HepG2 (cell line): ENCODE results near the gene FAM171A2. TPM values are rescaled to one million over a fixed set of nuclear protein-coding genes. Genes with fewer than 3 reads are reported as not detected.

ENCODE experiments used
- AHDC1 ChIP-seq: sonication (generic); formaldehyde crosslinking; IDR thresholded peaks from 2 replicates; pipeline ENCODE4 v1.5.1; 2020; ENCODE audit warnings: mild to moderate bottlenecking, missing genetic modification reagents, borderline replicate concordance
- ARNT2 ChIP-seq: sonication (generic); formaldehyde crosslinking; IDR thresholded peaks from 2 replicates; pipeline ENCODE4 v1.8.0; 2022; ENCODE audit warnings: mild to moderate bottlenecking, low read depth, missing genetic modification reagents, moderate library complexity
- DR1 ChIP-seq: sonication (generic); formaldehyde crosslinking; IDR thresholded peaks from 2 replicates; pipeline ENCODE4 v1.8.0; 2021; ENCODE audit warnings: mild to moderate bottlenecking, missing genetic modification reagents, inconsistent platforms
- DRAP1 ChIP-seq: IDR thresholded peaks from 2 replicates; pipeline ENCODE4 v1.6.1; 2016; ENCODE audit warnings: missing genetic modification reagents, missing compliant biosample characterization
- FOXA3 ChIP-seq: IDR thresholded peaks from 2 replicates; pipeline ENCODE4 v1.6.1; 2016; ENCODE audit warnings: missing genetic modification reagents, missing compliant biosample characterization
- FOXP1 ChIP-seq, 2 experiments: fragments of 450-650 bp in 1 of 2; IDR thresholded peaks; 2 replicates each; pipeline ENCODE4 v1.6.1; 2017 to 2018; ENCODE audit warnings: antibody characterized with exemption in 1 of 2
- GATAD2A ChIP-seq: IDR thresholded peaks from 2 replicates; pipeline ENCODE4 v1.6.1; 2016
- HMGXB4 ChIP-seq, 2 experiments: sonication (generic) in 1 of 2; formaldehyde crosslinking in 1 of 2; IDR thresholded peaks; 2 replicates each; pipeline versions ENCODE4 v1.4.0 to v1.6.1; 2018 to 2020; ENCODE audit warnings: missing genetic modification reagents in 2 of 2, borderline replicate concordance in 1 of 2, low read depth in 1 of 2, mild to moderate bottlenecking in 1 of 2, missing biosample characterization in 1 of 2
- HNF1B ChIP-seq: sonication (generic); formaldehyde crosslinking; IDR thresholded peaks from 2 replicates; pipeline ENCODE4 v1.5.1; 2020; ENCODE audit warnings: mild to moderate bottlenecking, moderate library complexity, missing genetic modification reagents
- KLF16 ChIP-seq, 2 experiments: sonication (generic) in 1 of 2; formaldehyde crosslinking in 1 of 2; IDR thresholded peaks; 2 replicates each; pipeline versions ENCODE4 v1.6.1 to v1.8.0; 2016 to 2023; ENCODE audit warnings: missing genetic modification reagents in 2 of 2, missing compliant biosample characterization in 1 of 2
- MED1 ChIP-seq: sonication (generic); formaldehyde crosslinking; IDR thresholded peaks from 2 replicates; pipeline ENCODE4 v1.4.0; 2020; ENCODE audit warnings: missing genetic modification reagents
- POLR2A ChIP-seq, 2 experiments: IDR thresholded peaks; 2 replicates each; pipeline ENCODE4 v1.6.1; 2011; ENCODE audit warnings: low read depth in 2 of 2, low read length in 2 of 2, mild to moderate bottlenecking in 1 of 2, moderate library complexity in 1 of 2; ENCODE audit not compliant: insufficient read depth in 1 of 2
- POLR2AphosphoS5 ChIP-seq: IDR thresholded peaks from 2 replicates; pipeline ENCODE4 v1.6.1; 2012; ENCODE audit warnings: low read depth, low read length
- SOX5 ChIP-seq: IDR thresholded peaks from 2 replicates; pipeline ENCODE4 v1.6.1; 2016; ENCODE audit warnings: borderline replicate concordance
- ZBTB38 ChIP-seq: sonication (generic); formaldehyde crosslinking; IDR thresholded peaks from 2 replicates; pipeline ENCODE4 v1.5.1; 2020; ENCODE audit warnings: mild to moderate bottlenecking, missing genetic modification reagents
- ZFP82 ChIP-seq: sonication (generic); formaldehyde crosslinking; IDR thresholded peaks from 2 replicates; pipeline ENCODE4 v1.5.1; 2020; ENCODE audit warnings: mild to moderate bottlenecking, missing genetic modification reagents, borderline replicate concordance
- ZKSCAN8 ChIP-seq: IDR thresholded peaks from 2 replicates; pipeline ENCODE4 v1.6.1; 2016; ENCODE audit warnings: borderline replicate concordance, missing genetic modification reagents, missing compliant biosample characterization
- ZNF136 ChIP-seq: sonication (generic); formaldehyde crosslinking; IDR thresholded peaks from 2 replicates; pipeline ENCODE4 v1.8.1; 2022; ENCODE audit warnings: low read depth, mild to moderate bottlenecking, moderate library complexity, missing genetic modification reagents
- ZNF501 ChIP-seq: sonication (generic); formaldehyde crosslinking; IDR thresholded peaks from 2 replicates; pipeline ENCODE4 v1.5.1; 2020; ENCODE audit warnings: mild to moderate bottlenecking, moderate library complexity, missing genetic modification reagents
- polyA plus RNA-seq, 8 experiments: library from polyadenylated mRNA; depleted of rRNA in 3 of 8; stranded (reverse) in 7 of 8; unstranded in 1 of 8; fragments of >200 nt; fragmentation: Illumina TruSeq in 4 of 8; extraction: Trizol in 4 of 8; gene quantifications; 2 replicates each; pipeline versions ENCODE4 v1.2.1 to v1.2.3, GENCODE V29; 2011 to 2016; ENCODE audit warnings: low read depth in 4 of 8, missing spikeins in 1 of 8, mixed read lengths in 1 of 8; ENCODE audit not compliant: insufficient read depth in 1 of 8
- total RNA-seq, 5 experiments: library from RNA; depleted of rRNA; stranded (reverse); fragments of >200 nt; fragmentation: Illumina TruSeq; extraction: Trizol; gene quantifications; 2 replicates each; pipeline ENCODE4 v1.2.3, GENCODE V29; 2016; ENCODE audit warnings: low read depth in 1 of 5

Gene FAM171A2
- total and polyA plus RNA-seq, 2 of the 13 experiments (the other 11 are each of a cell fraction or from before 2014, with no cell fraction given) = 1.8 to 3.6 TPM

GRCh38 chr17:44369414-44370023 is 5.9 kb upstream of the FAM171A2 start (continued):
- peak; percentile 73; the same call in 1 of the 2 replicates for TF ChIP-seq AHDC1 (CRISPR knock-in tag)
- peak; percentile 68 for TF ChIP-seq FOXP1 (IDR thresholded peaks at IDR 0.05)
- TF ChIP-seq FOXP1 (CRISPR knock-in tag; IDR thresholded peaks at IDR 0.05) = peak; percentile 69
- 0 out of 2 replicates have a peak, but pooled peaks have one; percentile 47 for TF ChIP-seq ARNT2 (CRISPR knock-in tag)
- TF ChIP-seq POLR2A (IDR thresholded peaks at IDR 0.05; ENCODE audit: insufficient read depth in 1 of 2, low read depth in 2 of 2, low read length in 2 of 2) = peak; percentile 82 to 88
- peak; percentile 54 for TF ChIP-seq HNF1B
- TF ChIP-seq ZNF501 (CRISPR knock-in tag) = peak; percentile 57; the same call in 1 of the 2 replicates
- TF ChIP-seq KLF16 (CRISPR knock-in tag; IDR thresholded peaks at IDR 0.05) = peak in 1 of 2 experiments; percentile 61; a peak in 1 of 4 replicates
- TF ChIP-seq ZBTB38 (CRISPR knock-in tag) = peak; percentile 95
- TF ChIP-seq SOX5 (CRISPR knock-in tag) = peak; percentile 77; the same call in 1 of the 2 replicates
- peak; percentile 67 for TF ChIP-seq DR1 (CRISPR knock-in tag)
- TF ChIP-seq GATAD2A = peak; percentile 13; the same call in 1 of the 2 replicates
- TF ChIP-seq POLR2AphosphoS5 = peak; percentile 77
- TF ChIP-seq HMGXB4 (CRISPR knock-in tag; IDR thresholded peaks at IDR 0.05; ENCODE audit: borderline replicate concordance in 1 of 2, low read depth in 1 of 2) = peak in 1 of 2 experiments; percentile 33; a peak in 2 of 4 replicates
- TF ChIP-seq MED1 (CRISPR knock-in tag) = peak; percentile 73
- TF ChIP-seq ZFP82 (CRISPR knock-in tag) = 0 out of 2 replicates have a peak, but pooled peaks have one; percentile 47
- peak; percentile 98 for TF ChIP-seq DRAP1
- TF ChIP-seq FOXA3 (CRISPR knock-in tag) = peak; percentile 78
- TF ChIP-seq ZNF136 = 0 out of 2 replicates have a peak, but pooled peaks have one; percentile 47
- TF ChIP-seq ZKSCAN8 (CRISPR knock-in tag) = 0 out of 2 replicates have a peak, but pooled peaks have one; percentile 22
